ENCODE measurements around the gene CBX4.

GRCh38 chr17:79791735-79792161 is 47.5 kb downstream of the CBX4 start:
- TF ChIP-seq CTCF (IDR thresholded peaks at IDR 0.05) = no peak
- no peak for TF ChIP-seq POLR2A (IDR thresholded peaks at IDR 0.05)
